Activated T-cell treated with anti-CD3 and anti-CD28 coated beads, Interleukin-2, amount 50 U/mL, for 1 hour (primary cell): ENCODE data around the gene DDRGK1.
"Not testable (repeated sequence)": the region's sequence is repeated elsewhere in the genome, so short reads cannot be mapped to it uniquely, and the experiment has no call there.

Source experiments
- DNase-seq: peaks from one replicate; pipeline ENCODE4 v3.0.0-alpha.2; 2020

DDRGK1 gene

GRCh38 chr20:3233991-3234498 is 29.6 kb upstream of the DDRGK1 start:
- DNase-seq = no peak

GRCh38 chr20:3233131-3233990 is 28.9 kb upstream of the DDRGK1 start:
- no peak for DNase-seq

GRCh38 chr20:3231889-3232588 is 27.6 kb upstream of the DDRGK1 start:
- no peak for DNase-seq

GRCh38 chr20:3231116-3231515 is 26.6 kb upstream of the DDRGK1 start:
- DNase-seq = no peak

- no peak for DNase-seq
Measured at GRCh38 chr20:3229798-3230197, 25.3 kb upstream of the DDRGK1 start.

- no peak for DNase-seq
Measured at GRCh38 chr20:3229158-3229557, 24.7 kb upstream of the DDRGK1 start.

GRCh38 chr20:3228750-3229032 is 24.2 kb upstream of the DDRGK1 start:
- DNase-seq = no peak

- DNase-seq = no peak
Measured at GRCh38 chr20:3227936-3228749, 23.7 kb upstream of the DDRGK1 start.

GRCh38 chr20:3227506-3227905 is 23.0 kb upstream of the DDRGK1 start:
- DNase-seq = no peak

GRCh38 chr20:3226864-3227263 is 22.4 kb upstream of the DDRGK1 start:
- DNase-seq = no peak

- no peak for DNase-seq
Measured at GRCh38 chr20:3226093-3226492, 21.6 kb upstream of the DDRGK1 start.

GRCh38 chr20:3224681-3225421 is 20.4 kb upstream of the DDRGK1 start:
- DNase-seq = no peak

GRCh38 chr20:3223994-3224680 is 19.7 kb upstream of the DDRGK1 start:
- no peak for DNase-seq

GRCh38 chr20:3223651-3223993 is 19.1 kb upstream of the DDRGK1 start:
- no peak for DNase-seq

- peak; percentile 41 for DNase-seq
Measured at GRCh38 chr20:3222635-3223600, 18.4 kb upstream of the DDRGK1 start.

GRCh38 chr20:3221398-3222226 is 17.1 kb upstream of the DDRGK1 start:
- no peak for DNase-seq

- peak; percentile 81 for DNase-seq
Measured at GRCh38 chr20:3218307-3218988, 14.0 kb upstream of the DDRGK1 start.

GRCh38 chr20:3215359-3215917 is 11.0 kb upstream of the DDRGK1 start:
- DNase-seq = not testable (repeated sequence)

GRCh38 chr20:3213226-3213625 is 8.7 kb upstream of the DDRGK1 start:
- no peak for DNase-seq
